Measurements from ENCODE around the gene C17orf113. TPM values are rescaled to one million over a fixed set of nuclear protein-coding genes. Genes with fewer than 3 reads are reported as not detected.

Gene C17orf113
- total RNA-seq, 2 experiments from 2014 or later, result 0.42 to 0.55 TPM

GRCh38 chr17:42078396-42079043, 28.1 kb upstream of the C17orf113 start:
- Histone ChIP-seq H3K4me1 (ENCODE audit: insufficient read depth, low read length) (no peaks in the 10 kb centered on the region), H3K4me3 (ENCODE audit: low read length) (no peak overlapping the region), H3K9me3 (ENCODE audit: control insufficient read depth in 1 of 2, insufficient read depth in 1 of 2, low read length in 2 of 2) (no peaks in the 10 kb centered on the region), H3K36me3 (ENCODE audit: insufficient read depth, low read length) (no peaks in the 10 kb centered on the region), H3K27me3 (ENCODE audit: control insufficient read depth in 1 of 2, insufficient read depth in 2 of 2, low read length in 2 of 2) (peaks cover 2 to 3% of the 10 kb centered on the region in 2 experiments), H3K27ac (ENCODE audit: low read depth in 1 of 2, low read length in 2 of 2) (no peak overlapping the region)
- CTCF ChIA-PET, result no interaction called here
- intact Hi-C loops (cut with DNase I, micrococcal nuclease), result no loop called here
- no peak for ATAC-seq (ENCODE audit: poor library complexity)
- Mint-ChIP-seq H3K36me3 (ENCODE audit: low read depth) (no peaks in the 10 kb centered on the region), H3K4me1 (ENCODE audit: low read depth) (no peaks in the 10 kb centered on the region), H3K4me3 (no peak overlapping the region), H3K27ac (no peak overlapping the region), H3K27me3 (peaks cover 14% of the 10 kb centered on the region), H3K9me3 (no peaks in the 10 kb centered on the region)
- POLR2A ChIA-PET, result no interaction called here
- no peak for DNase-seq
- no peak for TF ChIP-seq CTCF (IDR thresholded peaks at IDR 0.05)

- no peak overlapping the region for H3K4me3 ChIP-seq (ENCODE audit: low read length)
- no peaks in the 10 kb centered on the region for H3K36me3 ChIP-seq (ENCODE audit: insufficient read depth, low read length)
- no peaks in the 10 kb centered on the region for H3K4me1 Mint-ChIP-seq (ENCODE audit: low read depth)
- H3K9me3 Mint-ChIP-seq, result no peaks in the 10 kb centered on the region
- intact Hi-C loops (cut with DNase I, micrococcal nuclease), result no loop called here
- peaks cover 7 to 11% of the 10 kb centered on the region in 2 experiments for H3K27me3 ChIP-seq (ENCODE audit: control insufficient read depth in 1 of 2, insufficient read depth in 2 of 2, low read length in 2 of 2)
- no peaks in the 10 kb centered on the region for H3K9me3 ChIP-seq (ENCODE audit: control insufficient read depth in 1 of 2, insufficient read depth in 1 of 2, low read length in 2 of 2)
- no peak for TF ChIP-seq CTCF (IDR thresholded peaks at IDR 0.05)
- H3K27ac ChIP-seq (ENCODE audit: low read depth in 1 of 2, low read length in 2 of 2), result no peak overlapping the region
- H3K27me3 Mint-ChIP-seq, result peaks cover 21% of the 10 kb centered on the region
- ATAC-seq (ENCODE audit: poor library complexity), result no peak
- DNase-seq, result no peak
- H3K4me3 Mint-ChIP-seq, result no peak overlapping the region
- peaks cover 2% of the 10 kb centered on the region for H3K4me1 ChIP-seq (ENCODE audit: insufficient read depth, low read length)
- ChIA-PET POLR2A (no interaction called here), CTCF (no interaction called here)
- H3K36me3 Mint-ChIP-seq (ENCODE audit: low read depth), result no peaks in the 10 kb centered on the region
- no peak overlapping the region for H3K27ac Mint-ChIP-seq
These were observed 27.4 kb upstream of the C17orf113 start for GRCh38 chr17:42077755-42078154.

GRCh38 chr17:42076797-42077559, 26.6 kb upstream of the C17orf113 start:
- CTCF ChIA-PET, result no interaction called here
- peaks cover 23% of the 10 kb centered on the region for H3K27me3 Mint-ChIP-seq

More at GRCh38 chr17:42076797-42077559, 26.6 kb upstream of the C17orf113 start:
- H3K27me3 ChIP-seq (ENCODE audit: control insufficient read depth in 1 of 2, insufficient read depth in 2 of 2, low read length in 2 of 2), result peaks cover 11 to 17% of the 10 kb centered on the region in 2 experiments
- no peaks in the 10 kb centered on the region for H3K36me3 ChIP-seq (ENCODE audit: insufficient read depth, low read length)
- no peak for ATAC-seq (ENCODE audit: poor library complexity)
- DNase-seq, result no peak
- POLR2A ChIA-PET, result no interaction called here
- TF ChIP-seq CTCF (IDR thresholded peaks at IDR 0.05), result no peak
- Mint-ChIP-seq H3K36me3 (ENCODE audit: low read depth) (no peaks in the 10 kb centered on the region), H3K9me3 (no peaks in the 10 kb centered on the region), H3K4me1 (ENCODE audit: low read depth) (peaks cover 2% of the 10 kb centered on the region), H3K27ac (no peak overlapping the region), H3K4me3 (no peak overlapping the region)
- H3K27ac ChIP-seq (ENCODE audit: low read depth in 1 of 2, low read length in 2 of 2), result no peak overlapping the region
- H3K4me3 ChIP-seq (ENCODE audit: low read length), result no peak overlapping the region
- intact Hi-C loops (cut with DNase I, micrococcal nuclease), result no loop called here
- H3K9me3 ChIP-seq (ENCODE audit: control insufficient read depth in 1 of 2, insufficient read depth in 1 of 2, low read length in 2 of 2), result no peaks in the 10 kb centered on the region
- peaks cover 8% of the 10 kb centered on the region for H3K4me1 ChIP-seq (ENCODE audit: insufficient read depth, low read length)
